ENCODE results near the gene EPHA5.

EPHA5 gene

GRCh38 chr4:65623506-65623905, 46.8 kb downstream of the EPHA5 start:
- DNase-seq = no peak

- DNase-seq = no peak
Observed at GRCh38 chr4:65617416-65617815, 52.9 kb downstream of the EPHA5 start.

- DNase-seq = no peak
Observed at GRCh38 chr4:65604515-65604914, 65.8 kb downstream of the EPHA5 start.

GRCh38 chr4:65600656-65601055, 69.6 kb downstream of the EPHA5 start:
- no peak for DNase-seq

- no peak for DNase-seq
Observed at GRCh38 chr4:65599340-65599739, 70.9 kb downstream of the EPHA5 start.

- no peak for DNase-seq
Observed at GRCh38 chr4:65597697-65598096, 72.6 kb downstream of the EPHA5 start.

- no peak for DNase-seq
Observed at GRCh38 chr4:65592089-65592488, 78.2 kb downstream of the EPHA5 start.

- no peak for DNase-seq
Observed at GRCh38 chr4:65589921-65590320, 80.4 kb downstream of the EPHA5 start.

GRCh38 chr4:65589331-65589730, 81.0 kb downstream of the EPHA5 start:
- no peak for DNase-seq

GRCh38 chr4:65580551-65580950, 89.7 kb downstream of the EPHA5 start:
- no peak for DNase-seq

GRCh38 chr4:65566473-65566872, 103.8 kb downstream of the EPHA5 start:
- DNase-seq = no peak

- DNase-seq = no peak
Observed at GRCh38 chr4:65561164-65561563, 109.1 kb downstream of the EPHA5 start.

GRCh38 chr4:65559270-65559669, 111.0 kb downstream of the EPHA5 start:
- no peak for DNase-seq

GRCh38 chr4:65552057-65552456, 118.2 kb downstream of the EPHA5 start:
- DNase-seq = no peak

GRCh38 chr4:65550500-65550899, 119.8 kb downstream of the EPHA5 start:
- no peak for DNase-seq

- DNase-seq = no peak
Observed at GRCh38 chr4:65546882-65547416, 123.3 kb downstream of the EPHA5 start.

GRCh38 chr4:65538571-65538970, 131.7 kb downstream of the EPHA5 start:
- no peak for DNase-seq

- no peak for DNase-seq
Observed at GRCh38 chr4:65535113-65535512, 135.2 kb downstream of the EPHA5 start.

- DNase-seq = no peak
Observed at GRCh38 chr4:65521666-65522065, 148.6 kb downstream of the EPHA5 start.

GRCh38 chr4:65515646-65516045, 154.6 kb downstream of the EPHA5 start:
- DNase-seq = no peak

GRCh38 chr4:65510976-65511375, 159.3 kb downstream of the EPHA5 start:
- DNase-seq = no peak

GRCh38 chr4:65508168-65508567, 162.1 kb downstream of the EPHA5 start:
- DNase-seq = no peak

- DNase-seq = no peak
Observed at GRCh38 chr4:65502131-65502701, 168.1 kb downstream of the EPHA5 start.

- no peak for DNase-seq
Observed at GRCh38 chr4:65498606-65499005, 171.7 kb downstream of the EPHA5 start.

- no peak for DNase-seq
Observed at GRCh38 chr4:65495439-65495838, 174.8 kb downstream of the EPHA5 start.

All from activated T-cell treated with anti-CD3 and anti-CD28 coated beads, Interleukin-2, amount 50 U/mL, for 1 hour (primary cell).